ENCODE results near the gene PTPRA.

PTPRA gene

DNA sequence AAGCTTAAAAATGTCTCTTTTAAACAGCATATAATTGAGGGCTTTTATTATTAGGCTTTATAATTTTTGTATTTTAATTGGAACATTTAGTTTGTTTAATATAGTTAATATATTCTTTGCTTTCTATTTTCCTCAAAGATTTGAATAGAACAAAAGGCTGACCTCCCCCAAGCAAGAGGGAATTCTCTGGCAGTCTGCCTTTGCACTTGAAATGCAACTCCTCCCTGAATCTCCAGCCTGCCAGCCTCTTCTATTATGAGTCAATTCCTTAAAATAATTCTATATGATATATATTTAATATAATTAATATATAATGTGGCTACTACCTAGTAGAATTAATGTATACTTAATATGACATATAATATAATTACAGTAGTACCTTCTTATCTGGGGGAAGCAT lies 69.2 kb downstream of the PTPRA start:
- DNase-seq: no peak

DNA sequence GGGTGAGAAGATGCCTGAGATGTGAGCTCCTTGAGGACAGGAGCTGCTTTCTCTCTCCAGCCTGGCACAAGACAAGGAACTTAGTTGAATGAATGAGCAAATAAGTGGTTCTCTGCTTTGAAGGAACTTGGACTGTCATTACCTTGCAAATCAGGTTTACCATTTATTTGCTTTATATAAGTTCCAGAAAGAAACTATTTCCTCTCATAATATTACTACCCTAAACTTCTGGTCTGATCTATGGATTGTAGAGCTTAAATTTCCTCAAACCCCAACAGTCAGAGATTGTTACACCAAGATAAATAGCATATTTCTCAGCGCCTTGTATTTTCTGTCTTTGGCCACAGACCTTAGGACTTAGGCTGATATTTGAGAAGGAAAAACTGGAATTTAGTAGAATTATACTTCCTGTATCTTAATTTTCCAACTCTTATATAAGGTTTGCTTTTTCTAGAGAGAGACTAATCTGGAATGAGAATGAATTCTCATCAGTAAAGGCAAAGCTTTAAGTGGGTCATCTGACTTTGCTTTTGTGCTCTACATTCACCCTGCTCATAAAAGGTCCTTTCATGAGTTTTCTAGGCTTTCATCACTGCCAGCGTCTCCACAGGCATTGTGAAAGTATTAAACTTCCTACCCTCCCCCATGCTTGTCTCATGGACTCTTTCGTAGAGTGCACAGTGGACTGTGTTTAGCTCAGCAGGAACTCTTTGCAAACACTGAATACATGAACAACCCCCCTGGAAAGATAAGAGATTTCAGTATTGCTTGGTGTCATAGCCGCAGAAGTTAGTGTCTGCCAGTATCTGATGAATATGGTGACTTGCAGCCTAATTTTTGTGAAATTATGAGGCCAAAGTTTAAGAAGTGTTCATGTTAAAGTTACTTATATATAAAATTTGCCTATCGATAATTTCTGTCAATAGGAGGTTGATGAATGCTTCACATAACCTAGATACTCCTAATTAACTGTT lies 74.0 kb downstream of the PTPRA start:
- no peak for DNase-seq

DNA sequence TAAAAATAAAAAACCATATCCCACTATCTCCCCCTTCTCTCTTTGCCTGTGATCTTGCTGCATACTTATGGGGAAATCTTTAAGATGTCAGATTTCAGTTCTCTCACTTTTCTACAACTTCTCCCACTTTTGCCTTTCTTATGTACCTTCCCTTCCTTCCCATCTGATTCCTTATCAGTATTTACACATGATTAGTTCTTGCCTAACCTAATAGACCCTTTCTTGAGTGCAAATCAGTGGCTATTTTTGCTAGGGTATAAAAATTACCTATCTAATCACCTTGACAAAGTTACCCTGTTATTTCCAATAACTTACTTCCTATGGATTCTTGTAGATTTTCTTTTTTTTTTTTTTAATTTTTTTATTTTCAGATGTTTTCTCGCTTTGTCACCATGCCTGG lies 75.7 kb downstream of the PTPRA start:
- no peak for DNase-seq

DNA sequence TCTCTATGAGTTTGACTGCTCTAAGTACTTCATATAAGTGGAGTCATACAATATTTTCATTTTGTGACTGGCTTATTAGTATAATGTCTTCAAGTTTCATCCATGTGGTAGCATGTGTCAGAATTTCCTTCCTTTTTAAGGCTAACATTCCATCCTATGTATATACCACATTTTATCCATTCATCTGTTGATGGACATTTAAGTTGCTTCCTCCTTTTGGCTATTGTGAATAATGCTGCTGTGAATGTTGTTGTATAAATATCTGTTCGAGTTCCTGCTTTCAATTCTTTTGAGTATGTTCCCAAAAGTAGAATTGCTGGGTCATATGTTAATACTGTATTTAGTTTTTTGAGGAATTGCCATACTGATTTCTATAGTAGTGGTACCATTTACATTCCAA lies 79.5 kb downstream of the PTPRA start:
- DNase-seq: no peak

DNA sequence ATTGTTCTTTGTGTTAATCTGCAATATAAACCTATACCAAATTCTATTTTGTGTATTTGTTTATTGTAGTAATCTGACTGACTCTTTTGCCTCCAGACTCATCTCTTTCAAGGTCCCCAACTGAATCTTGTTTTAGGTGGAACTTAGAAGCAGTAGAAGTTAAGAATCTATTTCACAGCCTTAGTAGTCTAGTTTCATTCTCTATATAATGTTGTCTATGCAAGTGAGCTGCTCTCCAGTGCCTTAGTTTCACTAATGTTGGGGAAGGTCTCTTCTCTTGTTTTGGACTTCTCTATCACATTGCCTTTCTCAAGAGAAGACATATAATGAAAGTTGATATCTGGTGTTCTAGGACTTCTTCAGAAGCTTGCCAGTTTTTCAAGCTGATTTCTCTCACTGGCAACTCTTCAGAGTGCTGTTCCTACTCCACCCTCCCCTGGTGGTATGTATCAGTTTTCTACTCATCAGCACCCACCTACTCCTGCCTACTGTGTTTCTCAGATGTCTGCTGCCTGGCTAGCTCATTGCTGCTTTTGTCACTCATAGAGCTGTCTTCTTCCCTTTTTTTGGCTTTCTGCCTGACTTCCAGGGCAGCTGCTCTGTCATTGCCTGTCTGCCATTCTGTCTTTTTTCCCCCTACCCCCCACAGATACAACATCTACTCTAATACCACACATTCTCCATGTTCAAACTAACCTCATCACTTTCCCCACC lies 82.1 kb downstream of the PTPRA start:
- DNase-seq: no peak

DNA sequence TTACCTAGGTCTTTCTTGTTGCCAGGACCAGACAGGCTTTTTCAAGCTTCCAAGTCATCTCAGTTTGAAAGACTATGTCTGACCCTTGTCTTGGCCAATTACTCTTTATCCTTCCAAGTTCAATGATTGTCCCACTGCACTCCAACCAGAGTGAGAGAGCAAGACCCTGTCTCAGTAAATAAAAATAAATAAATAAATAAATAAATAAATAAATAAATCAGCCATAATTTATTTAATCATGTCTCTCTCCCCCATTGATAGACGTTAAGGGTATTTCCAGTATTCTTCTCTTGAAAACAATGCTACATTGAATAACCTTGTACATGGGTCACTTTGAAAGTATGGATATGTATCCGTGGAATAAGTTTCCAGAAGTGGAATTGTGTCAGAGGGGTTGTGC lies 83.2 kb downstream of the PTPRA start:
- no peak for DNase-seq

DNA sequence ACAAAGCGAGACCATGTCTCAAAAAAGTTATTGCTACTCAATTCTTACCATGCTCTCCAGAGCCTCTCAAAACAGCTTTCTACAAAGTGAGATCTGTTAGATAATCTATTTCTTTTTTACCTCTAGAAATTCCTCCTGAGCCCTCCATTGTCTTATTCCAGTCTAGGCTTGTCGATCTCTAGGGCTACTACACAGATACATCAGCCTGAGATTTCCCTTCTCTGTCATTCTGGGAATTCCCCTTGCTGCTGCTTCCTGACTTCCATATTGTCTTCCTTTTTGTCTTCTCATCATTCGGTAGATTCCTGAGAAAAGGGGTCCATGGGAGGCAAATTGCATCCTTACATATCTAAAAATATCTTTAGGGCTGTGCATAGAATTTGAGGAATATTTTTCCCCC lies 94.6 kb downstream of the PTPRA start:
- DNase-seq: no peak

DNA sequence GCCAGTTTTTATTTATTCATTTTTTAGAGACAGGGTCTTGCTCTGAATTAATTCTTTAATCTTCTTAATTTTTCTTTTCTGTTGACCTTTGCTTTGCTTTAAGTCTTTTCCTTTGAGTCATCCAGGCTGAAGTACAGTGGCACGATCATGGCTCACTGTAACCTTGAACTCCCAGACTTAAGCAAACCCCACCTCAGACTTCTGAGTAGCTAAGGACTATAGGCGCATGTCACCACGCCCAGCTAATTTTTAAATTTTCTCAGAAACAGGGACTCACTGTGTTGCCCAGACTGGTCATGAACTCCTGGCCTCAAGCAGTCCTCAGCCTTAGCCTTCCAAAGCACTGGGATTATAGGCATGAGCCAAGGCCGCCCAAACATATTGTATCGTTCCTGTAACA lies 98.8 kb downstream of the PTPRA start:
- DNase-seq: no peak

DNA sequence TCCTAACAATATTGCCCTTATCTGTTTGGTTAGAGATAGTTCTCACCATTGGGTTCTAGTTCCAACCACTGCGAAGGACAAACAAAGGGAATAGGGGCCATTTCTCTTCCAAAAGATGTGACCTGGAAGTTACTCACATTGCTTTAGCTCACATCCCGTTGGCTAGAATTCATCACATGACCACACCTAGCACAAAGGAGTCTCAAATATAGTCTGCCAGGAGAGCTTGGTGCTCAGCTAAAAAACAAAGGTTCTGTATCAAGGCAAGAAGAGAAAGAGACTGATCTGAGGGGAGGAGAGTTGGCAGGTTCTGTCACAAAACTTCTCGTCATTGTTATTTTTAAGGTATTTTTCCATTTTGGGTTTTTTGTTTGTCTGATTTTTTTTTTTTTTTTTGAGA lies 100.3 kb downstream of the PTPRA start:
- DNase-seq: no peak

DNA sequence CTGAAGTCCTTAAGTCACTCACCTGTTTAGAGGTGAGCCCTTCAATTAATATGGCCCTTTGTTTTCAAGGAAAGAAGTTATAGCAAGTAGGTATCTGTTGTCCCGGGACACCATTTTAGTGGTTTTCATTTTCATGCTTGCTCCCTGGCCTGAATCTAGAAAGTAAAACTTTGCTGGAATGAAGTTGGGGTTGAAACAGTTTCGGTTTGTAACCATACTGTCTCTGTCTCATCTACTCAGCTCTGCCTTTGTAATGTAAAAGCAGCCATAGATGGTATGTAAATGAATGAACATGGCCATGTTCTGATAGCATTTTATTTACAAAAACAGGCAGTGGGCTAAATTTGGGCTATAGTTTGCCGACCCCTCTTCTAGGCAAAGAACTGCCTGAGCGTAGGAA lies 105.2 kb downstream of the PTPRA start:
- DNase-seq: no peak

DNA sequence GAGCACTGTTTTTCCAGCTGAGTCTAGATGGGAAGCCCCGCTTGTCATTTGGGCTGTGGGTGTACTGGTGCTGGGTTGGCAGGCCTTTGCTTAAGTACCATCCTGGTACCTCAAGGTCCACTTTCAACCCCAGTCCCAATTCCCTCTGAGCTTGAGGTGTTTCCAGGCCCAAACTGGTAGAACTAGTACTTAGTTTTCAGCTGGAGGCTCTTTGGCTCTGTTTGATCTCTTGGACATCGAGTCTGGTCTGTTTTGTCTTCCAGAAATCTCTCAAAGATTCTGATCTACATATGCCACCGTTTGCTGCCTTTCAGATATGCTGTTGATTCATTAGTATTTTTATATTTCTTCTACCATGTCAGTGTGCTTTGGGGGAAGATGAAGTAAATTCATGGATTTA lies 108.4 kb downstream of the PTPRA start:
- no peak for DNase-seq

DNA sequence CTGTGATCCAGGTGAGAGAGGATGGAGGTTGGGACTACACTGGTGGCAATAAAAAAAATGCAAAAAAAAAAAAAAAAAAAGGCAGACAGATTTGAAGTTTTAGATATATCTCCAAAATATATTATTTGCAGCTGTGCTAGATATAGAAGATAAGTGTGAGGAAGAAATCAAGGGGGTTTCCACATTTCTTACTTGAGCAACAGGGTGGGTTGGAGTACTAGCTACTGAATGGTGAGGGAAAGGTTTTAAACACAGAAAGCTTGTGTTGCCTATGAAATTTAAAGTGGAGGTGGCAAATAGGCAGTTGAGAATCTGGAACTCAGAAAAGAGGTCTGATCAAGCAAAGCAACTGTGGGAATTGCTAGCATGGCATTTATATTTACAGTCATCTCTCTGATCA lies 110.2 kb downstream of the PTPRA start:
- DNase-seq: no peak

DNA sequence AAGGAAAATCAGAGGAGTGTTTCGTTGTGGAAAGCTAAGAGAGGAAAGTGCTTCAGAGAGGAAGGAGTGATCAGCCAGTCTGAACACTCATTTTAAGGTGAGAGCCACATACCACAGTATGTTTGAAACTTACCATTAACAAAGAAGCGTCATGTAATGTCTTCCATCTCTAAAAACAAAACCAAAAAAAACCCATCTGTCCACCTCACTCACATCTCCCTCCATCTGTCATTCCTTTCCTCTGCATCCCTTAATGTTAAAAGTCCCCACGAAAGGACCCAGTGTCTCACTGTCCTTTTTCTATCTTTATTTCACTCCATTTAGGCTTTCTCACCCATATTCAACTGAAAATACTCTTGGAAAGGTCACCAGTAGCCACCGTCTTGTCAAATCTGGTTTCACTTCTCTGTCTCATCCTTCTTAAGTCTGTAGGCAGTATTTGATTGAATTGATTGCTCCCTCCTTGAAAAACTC lies 110.8 kb downstream of the PTPRA start:
- no peak for DNase-seq

DNA sequence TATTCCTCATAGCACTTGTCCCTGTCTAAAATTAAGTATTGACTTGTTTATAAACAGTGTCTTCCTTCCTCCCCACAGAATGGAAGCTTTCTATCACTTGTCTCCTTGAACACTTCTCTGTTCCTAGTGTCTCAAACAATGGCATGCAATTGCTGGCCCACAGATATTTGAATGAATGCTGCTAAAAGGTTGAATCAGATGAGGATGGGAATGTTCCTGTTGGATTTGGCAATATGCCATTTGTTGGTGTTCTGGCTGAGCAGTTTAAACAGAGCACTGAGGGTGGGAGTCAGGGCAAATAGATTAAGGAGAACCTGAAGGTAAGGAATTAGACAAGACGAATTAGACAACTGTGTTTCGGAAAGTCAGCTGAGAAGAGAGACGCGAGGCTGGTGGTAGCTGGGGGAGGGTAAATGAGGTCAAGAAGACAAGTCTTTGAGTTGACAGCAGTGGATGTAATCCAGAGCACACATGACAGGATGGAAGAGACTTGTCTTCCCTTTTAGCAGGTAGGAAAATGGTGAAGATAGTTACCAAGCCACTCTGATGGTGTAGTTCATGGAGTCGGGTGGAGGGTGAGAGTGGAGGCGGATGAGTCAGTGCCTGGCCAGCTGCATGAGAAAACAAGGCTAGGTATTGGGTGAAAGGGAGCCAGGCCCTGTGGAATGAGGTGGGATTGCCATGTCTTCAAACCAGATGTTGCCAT lies 111.8 kb downstream of the PTPRA start:
- no peak for DNase-seq

DNA sequence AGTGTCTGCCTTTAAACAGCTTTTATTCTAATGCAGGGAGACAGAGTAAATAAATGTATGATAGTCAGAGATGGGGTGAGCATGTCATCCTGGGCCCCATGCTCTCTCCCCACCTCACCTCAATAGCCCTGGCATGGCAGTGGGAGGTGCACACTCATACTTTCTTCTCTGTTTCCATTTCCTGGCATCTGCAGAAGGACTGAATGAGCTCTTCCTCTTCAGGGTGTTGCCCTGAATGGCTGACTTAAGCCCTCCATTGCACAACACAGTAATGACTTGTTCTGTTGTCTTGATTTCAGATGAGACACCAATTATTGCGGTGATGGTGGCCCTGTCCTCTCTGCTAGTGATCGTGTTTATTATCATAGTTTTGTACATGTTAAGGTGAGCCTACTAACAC lies 113.2 kb downstream of the PTPRA start:
- no peak for DNase-seq

DNA sequence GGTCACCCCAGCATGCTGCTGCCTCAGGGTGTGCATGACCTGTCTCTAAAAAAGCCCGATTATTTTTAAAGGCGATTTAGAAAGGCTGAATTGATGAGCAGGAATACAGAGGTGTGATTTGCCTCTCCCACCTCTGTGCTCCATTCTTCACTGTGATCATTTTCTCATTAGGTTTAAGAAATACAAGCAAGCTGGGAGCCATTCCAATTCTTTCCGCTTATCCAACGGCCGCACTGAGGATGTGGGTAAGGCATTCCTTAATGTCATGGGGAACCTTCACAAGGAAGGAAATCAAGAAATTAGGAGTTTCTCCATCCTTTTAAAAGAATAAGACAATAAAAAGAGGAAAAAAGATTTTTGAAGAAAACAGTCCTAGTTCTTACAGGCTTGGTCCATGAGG lies 114.6 kb downstream of the PTPRA start:
- no peak for DNase-seq

DNA sequence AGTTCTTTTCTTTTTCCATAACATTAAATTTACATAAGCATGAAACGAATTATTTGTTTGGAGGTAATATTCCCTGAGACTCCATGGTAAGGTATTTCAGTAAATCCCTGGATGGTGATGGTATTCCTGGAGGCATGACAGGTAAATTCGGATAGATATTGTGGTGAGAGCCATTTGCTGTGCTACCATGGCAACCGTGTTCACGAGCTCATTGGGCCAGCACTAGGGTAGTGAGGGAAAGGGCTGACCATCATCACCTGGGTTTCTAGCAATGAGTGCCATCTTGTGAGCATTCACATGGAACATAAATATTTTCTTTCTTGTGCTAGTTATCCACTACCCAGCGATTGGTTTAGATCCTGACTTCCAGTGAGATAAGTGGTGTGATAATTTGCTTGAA lies 118.3 kb downstream of the PTPRA start:
- DNase-seq: no peak

DNA sequence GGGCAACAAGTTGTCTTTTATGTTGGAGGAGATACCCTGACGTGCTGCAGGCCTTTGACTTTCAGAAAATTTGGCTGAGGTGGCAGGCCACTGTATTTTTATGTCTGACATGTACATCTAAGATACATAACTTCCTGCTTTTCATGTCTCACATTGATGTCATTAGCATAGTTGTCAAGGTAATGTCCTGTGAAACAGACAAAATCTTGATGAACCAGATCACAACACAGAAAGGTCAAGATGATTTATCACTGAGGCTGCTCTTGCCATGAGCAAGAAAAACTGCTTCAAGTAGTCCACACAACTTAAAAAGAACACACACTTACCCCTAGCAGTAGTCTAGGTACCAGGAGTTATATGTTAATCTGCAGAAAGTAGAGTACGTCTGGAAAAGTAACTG lies 120.0 kb downstream of the PTPRA start:
- no peak for DNase-seq

DNA sequence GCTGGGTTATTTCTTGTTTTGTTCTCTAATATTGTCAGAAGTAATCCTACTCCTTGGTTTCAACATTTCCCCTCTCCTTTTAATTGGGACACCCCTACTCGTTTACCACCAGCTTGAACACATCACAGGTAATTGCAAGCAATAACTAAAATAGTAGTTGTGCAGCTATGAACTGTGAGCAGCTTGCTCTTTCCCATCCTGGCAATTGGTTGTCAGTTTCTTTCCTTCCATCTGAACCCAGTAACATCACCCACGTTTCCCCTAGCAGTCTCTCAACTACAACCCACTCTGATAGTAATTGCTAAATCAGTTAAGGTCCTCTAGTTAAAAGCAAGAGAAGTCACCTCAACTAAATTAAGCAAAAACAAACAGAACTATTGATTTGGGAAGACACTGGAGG lies 122.5 kb downstream of the PTPRA start:
- no peak for DNase-seq

DNA sequence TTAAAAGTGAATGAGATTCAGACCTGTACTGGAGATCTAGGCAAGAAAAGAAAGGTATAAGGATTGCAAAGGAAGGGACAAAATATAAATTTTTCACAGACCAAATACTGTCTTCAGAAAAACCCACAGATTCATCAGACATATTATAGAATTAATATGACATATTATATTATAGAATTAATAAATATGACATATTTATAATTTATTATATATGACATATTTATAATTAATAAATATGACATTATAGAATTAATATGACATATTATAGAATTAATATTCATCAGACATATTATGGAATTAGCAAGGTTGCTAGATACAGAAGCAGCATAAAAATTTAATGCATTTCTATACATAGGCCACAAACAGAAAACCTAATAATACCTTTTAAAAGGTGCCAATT lies 125.4 kb downstream of the PTPRA start:
- no peak for DNase-seq

DNA sequence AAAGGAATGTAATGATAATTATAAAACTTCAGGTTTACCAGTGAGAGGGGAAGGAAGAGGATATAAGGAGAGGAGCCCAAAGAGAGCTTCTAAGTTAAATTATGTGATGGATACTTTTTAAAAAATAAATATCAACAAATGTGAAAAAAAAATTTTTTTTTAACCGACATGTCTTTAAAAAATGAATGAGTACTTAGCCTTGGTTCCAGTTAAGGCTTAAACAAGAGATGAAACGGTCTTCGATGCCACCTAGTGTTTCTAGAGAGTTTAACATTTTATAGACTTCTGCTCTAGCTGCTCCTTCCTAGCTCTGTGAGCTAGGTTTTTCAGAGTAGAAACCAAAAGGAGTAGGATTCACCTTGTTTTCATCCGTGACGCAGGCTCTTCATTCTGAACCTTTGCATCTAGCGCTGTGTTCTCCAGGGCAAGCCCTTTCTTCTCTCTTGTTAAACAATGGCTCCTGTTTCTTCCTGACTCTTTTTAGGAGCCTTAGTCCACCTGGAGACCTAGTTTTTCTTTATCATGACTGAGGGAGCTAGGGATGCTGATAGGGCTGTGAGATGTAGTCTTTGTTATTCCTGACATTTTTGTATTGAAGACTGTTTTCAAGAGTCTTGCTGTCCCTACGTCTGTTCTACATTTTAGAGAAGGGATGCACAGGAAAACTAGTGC lies 127.7 kb downstream of the PTPRA start:
- DNase-seq: no peak

DNA sequence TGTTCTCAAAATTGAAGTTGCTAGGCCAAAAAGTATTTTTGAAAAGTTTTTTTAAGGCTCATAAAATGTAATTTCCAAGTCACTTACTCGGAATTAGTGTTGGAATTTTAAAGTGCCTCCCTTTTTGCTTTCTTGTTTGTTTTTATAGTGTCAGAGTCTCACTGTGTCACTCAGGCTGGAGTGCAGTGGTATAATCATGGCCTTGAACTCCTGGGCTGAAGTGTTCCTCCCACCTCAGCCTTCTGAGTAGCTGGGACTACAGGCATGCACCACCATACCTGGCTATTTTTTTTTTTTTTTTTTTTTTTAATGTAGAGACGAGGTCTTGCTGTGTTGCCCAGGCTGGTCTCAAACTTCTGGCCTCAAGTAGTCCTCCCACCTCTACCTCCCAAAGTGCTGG lies 130.1 kb downstream of the PTPRA start:
- no peak for DNase-seq

Data from activated CD4-positive, CD25-positive, alpha-beta regulatory T cell treated with anti-CD3 and anti-CD28 coated beads, Interleukin-2, amount 50 U/mL, for 72 hours (primary cell).